HUES64 (cell line): Measurements from ENCODE around the gene MT1H.

Experiments used
- H3K27ac ChIP-seq: 2 replicates; pipeline ENCODE4 v1.7.0; 2013; ENCODE audit warnings: low read depth, low read length, inconsistent platforms
- H3K27me3 ChIP-seq: 2 replicates; pipeline ENCODE4 v1.6.1; 2013; ENCODE audit warnings: mild to moderate bottlenecking, low read length; ENCODE audit not compliant: insufficient read depth
- H3K36me3 ChIP-seq: 2 replicates; pipeline ENCODE4 v1.6.1; 2013; ENCODE audit warnings: mild to moderate bottlenecking, low read length; ENCODE audit not compliant: insufficient read depth
- H3K4me1 ChIP-seq: 2 replicates; pipeline ENCODE4 v1.6.1; 2013; ENCODE audit warnings: mild to moderate bottlenecking, low read length, moderate library complexity; ENCODE audit not compliant: insufficient read depth
- H3K4me3 ChIP-seq: 2 replicates; pipeline ENCODE4 v1.5.1; 2013; ENCODE audit warnings: mild to moderate bottlenecking, low read length, moderate library complexity
- H3K9ac ChIP-seq: 2 replicates; pipeline ENCODE4 v1.6.1; 2013; ENCODE audit warnings: mild to moderate bottlenecking, low read depth, low read length
- H3K9me3 ChIP-seq: 2 replicates; pipeline ENCODE4 v1.6.1; 2013; ENCODE audit warnings: low read depth, low read length; ENCODE audit not compliant: insufficient read depth
- WGBS: fragments of 150-250, 120-280 bp; methylation state at CpG from one replicate; pipeline ENCODE4 v1.1.7; 2013; ENCODE audit warnings: missing lambda C conversion rate; 5-methylcytosine and 5-hydroxymethylcytosine counted together

MT1H gene

DNA sequence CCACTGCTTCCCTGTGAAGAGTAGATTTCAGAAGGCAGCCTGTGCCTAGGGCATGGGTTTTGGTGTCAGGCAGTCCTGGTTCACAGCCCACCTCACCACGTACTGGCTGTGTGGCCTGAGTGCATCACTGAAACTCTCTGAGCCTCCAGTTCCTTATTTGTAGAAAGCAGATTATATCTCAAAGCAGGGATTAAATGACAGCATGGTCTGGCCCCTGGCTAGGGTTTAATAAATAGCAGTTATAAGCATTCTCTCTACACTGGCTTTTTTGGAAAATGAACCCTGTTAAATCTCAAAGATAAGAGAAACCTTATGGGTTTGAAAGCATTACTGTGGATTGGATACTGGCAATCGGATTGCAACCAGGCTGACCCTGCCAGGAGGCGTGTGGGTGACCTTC lies 40.1 kb upstream of the MT1H start:
- peaks cover 99% of the 10 kb centered on the region for H3K27me3 ChIP-seq
- H3K27ac ChIP-seq: no peak overlapping the region
- H3K9ac ChIP-seq: no peak overlapping the region
- peaks cover 13% of the 10 kb centered on the region; the same call in 1 of the 2 replicates for H3K4me1 ChIP-seq
- WGBS: 90% methylated on average over 3 of the region's 3 CpGs
- no peaks in the 10 kb centered on the region for H3K9me3 ChIP-seq
- H3K4me3 ChIP-seq: no peak overlapping the region
- no peaks in the 10 kb centered on the region for H3K36me3 ChIP-seq

DNA sequence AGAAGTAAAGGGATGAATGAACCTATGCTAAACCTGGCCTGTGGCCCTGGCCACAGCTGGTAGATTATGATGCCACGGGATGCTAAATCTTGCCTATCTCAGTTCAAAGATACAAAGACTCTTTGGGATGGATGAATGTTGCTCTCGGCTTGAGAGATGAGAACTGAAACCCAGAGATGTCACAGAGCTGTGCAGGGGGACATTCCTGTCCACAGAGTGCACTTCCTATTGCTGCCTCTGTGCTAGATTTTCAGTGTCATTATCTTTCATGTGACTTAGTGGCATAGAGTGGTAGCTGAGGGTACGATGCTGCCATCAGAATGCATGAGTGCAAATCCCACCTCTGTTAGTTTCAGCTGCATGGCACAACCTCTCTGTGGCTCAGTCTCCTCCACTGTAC lies 39.5 kb upstream of the MT1H start:
- no peak overlapping the region for H3K9ac ChIP-seq
- H3K4me1 ChIP-seq: peaks cover 13% of the 10 kb centered on the region; the same call in 1 of the 2 replicates
- no peak overlapping the region for H3K27ac ChIP-seq
- H3K36me3 ChIP-seq: no peaks in the 10 kb centered on the region
- H3K27me3 ChIP-seq: peaks cover 99% of the 10 kb centered on the region
- 75% methylated on average over 3 of the region's 3 CpGs for WGBS
- no peaks in the 10 kb centered on the region for H3K9me3 ChIP-seq
- no peak overlapping the region for H3K4me3 ChIP-seq

GRCh38 chr16:56631197-56631596 lies 38.4 kb upstream of the MT1H start:
- no peaks in the 10 kb centered on the region for H3K36me3 ChIP-seq
- H3K4me1 ChIP-seq: peaks cover 8% of the 10 kb centered on the region; the same call in 1 of the 2 replicates
- 71% methylated on average over 10 of the region's 10 CpGs for WGBS
- H3K27me3 ChIP-seq: peaks cover 99% of the 10 kb centered on the region
- no peak overlapping the region for H3K27ac ChIP-seq
- no peak overlapping the region for H3K4me3 ChIP-seq
- no peaks in the 10 kb centered on the region for H3K9me3 ChIP-seq
- no peak overlapping the region for H3K9ac ChIP-seq

GRCh38 chr16:56631832-56632155 lies 37.8 kb upstream of the MT1H start:
- Histone ChIP-seq H3K27me3 (peaks cover 99% of the 10 kb centered on the region), H3K4me3 (peak overlapping the region; percentile 44), H3K27ac (no peak overlapping the region), H3K9me3 (no peaks in the 10 kb centered on the region), H3K9ac (no peak overlapping the region), H3K4me1 (peaks cover 4% of the 10 kb centered on the region; the same call in 1 of the 2 replicates), H3K36me3 (no peaks in the 10 kb centered on the region)
- WGBS: 14% methylated on average over 14 of the region's 14 CpGs

DNA sequence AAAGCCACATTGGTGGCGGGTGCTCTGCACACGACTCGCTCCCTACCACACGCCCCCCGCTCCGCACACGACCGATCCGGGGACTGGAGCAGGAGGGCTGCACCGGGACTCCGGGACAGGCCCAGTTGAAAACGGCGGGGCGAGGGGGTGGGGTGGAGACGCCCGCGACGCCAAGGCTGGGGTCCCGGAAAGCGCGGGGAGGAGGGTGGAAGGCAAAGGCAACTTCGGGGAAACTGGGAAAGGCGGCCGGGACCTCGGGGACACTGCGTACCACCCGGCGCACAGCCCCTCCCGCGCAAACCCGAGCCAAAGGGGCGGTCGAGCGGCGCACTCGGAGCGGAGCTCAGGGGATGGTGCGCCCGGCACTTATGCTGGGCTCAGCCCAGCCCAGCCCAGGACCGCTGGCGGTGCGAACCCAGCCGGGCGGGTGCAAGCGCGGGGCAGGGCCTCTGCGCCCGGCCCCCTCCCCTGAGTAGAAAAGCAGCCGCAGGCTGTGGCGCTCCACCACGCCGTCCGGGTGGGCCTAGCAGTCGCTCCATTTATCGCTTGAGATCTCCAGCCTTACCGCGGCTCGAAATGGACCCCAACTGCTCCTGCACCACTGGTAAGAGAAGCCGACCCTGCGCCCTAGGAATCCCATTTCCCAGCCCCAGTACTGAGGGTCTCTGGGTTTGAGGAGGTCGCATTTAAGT lies 37.3 kb upstream of the MT1H start, which contains the start of gene MT1M:
Gene MT1M (plus strand): TSS at position 504 of the 692 bp plus-strand sequence. CDS start 73 bp downstream, at position 577.
- H3K9ac ChIP-seq: no peak within 1 kb of the TSS
- H3K4me1 ChIP-seq: no peaks in the 10 kb centered on the region
- 1% methylated on average over 58 of the region's 61 CpGs for WGBS
- H3K4me3 ChIP-seq: peak within 1 kb of the TSS; percentile 44
- H3K27me3 ChIP-seq: peaks cover 99% of the 10 kb centered on the region
- H3K9me3 ChIP-seq: no peaks in the 10 kb centered on the region
- H3K27ac ChIP-seq: no peak within 1 kb of the TSS
- no peaks in the 10 kb centered on the region for H3K36me3 ChIP-seq

DNA sequence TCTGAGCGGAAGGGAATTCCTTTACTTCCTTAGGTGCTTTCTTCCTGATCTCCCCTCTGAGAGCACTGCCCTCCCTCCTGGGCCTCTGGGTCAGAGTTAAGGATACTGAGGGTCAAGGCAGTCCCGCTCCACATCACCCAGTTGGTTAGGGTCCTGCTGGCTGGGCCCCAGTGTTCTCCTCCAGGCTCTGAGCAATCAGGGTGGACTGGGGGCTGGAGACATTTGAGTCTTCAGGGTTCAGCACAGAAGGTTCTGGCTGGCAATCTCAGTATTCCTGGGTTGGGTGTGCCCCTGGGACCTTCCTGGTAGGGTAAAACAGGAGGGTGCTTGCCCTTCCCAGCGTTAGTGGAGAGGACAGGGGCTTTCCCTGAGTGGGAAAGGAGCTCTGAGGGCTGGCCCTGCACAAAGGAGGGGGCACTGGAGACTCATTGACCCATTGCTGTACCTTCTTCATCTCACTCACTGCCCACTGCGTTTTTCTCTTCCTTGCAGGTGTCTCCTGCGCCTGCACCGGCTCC lies 36.7 kb upstream of the MT1H start:
- Histone ChIP-seq H3K27ac (no peak overlapping the region), H3K36me3 (no peaks in the 10 kb centered on the region), H3K4me1 (no peaks in the 10 kb centered on the region), H3K4me3 (peak overlapping the region; percentile 44), H3K9ac (no peak overlapping the region), H3K9me3 (no peaks in the 10 kb centered on the region), H3K27me3 (peaks cover 100% of the 10 kb centered on the region)
- WGBS: 15% methylated on average over 6 of the region's 6 CpGs

DNA sequence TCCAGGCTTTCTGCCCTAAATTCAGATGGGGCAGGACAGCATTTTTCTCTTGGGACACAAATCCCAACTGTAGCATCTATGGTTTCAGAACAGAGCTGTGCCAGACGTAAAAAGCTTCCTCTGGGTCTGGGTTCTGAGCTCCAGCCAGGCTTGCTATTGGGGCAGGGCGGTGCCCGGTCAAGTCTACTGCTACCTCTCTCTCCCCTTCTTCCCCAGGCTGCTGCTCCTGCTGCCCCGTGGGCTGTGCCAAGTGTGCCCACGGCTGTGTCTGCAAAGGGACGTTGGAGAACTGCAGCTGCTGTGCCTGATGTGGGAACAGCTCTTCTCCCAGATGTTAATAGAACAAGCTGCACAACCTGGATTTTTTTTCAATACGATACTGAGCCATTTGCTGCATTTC lies 36.1 kb upstream of the MT1H start:
- Histone ChIP-seq H3K9ac (no peak overlapping the region), H3K36me3 (no peaks in the 10 kb centered on the region), H3K4me1 (peaks cover under 1% of the 10 kb centered on the region; the same call in 1 of the 2 replicates), H3K27me3 (peaks cover 100% of the 10 kb centered on the region), H3K27ac (no peak overlapping the region), H3K9me3 (no peaks in the 10 kb centered on the region), H3K4me3 (no peak overlapping the region)
- 49% methylated on average over 7 of the region's 7 CpGs for WGBS

DNA sequence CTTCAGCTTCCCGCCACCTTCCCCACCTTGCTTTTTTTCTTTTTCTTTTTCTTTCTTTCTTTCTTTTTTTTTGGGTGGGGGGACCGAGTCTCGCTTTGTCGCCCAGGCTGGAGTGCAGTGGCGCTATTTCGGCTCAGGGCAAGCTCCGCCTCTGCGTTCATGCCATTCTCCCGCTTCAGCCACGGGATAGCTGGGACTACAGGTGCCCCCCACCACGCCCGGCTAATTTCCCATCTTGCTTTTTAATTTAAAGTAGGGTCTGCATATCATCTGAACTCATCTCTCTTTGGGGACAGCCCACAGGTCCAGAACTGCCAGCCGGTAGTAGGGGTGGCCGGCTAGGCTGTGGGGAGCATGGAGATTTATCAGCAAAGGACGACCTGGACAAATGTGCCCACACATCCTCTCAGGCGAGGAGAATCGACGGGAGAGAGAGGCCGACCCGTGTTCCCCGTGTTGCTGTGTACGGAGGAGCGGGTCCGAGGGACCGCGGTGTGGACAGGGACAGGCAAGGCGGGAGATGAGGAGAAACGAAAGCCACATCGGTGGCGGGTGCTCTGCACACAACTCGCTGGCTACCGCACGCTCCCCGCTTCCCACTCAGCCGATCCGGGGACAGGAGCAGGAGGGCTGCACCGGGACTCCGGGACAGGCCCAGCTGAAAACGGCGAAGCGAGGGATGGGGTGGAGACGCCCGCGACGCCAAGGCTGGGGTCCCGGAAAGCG lies 34.7 kb upstream of the MT1H start:
- H3K27ac ChIP-seq: no peak overlapping the region
- peaks cover 3% of the 10 kb centered on the region; the same call in 1 of the 2 replicates for H3K4me1 ChIP-seq
- H3K4me3 ChIP-seq: peak overlapping the region; percentile 20; the same call in 1 of the 2 replicates
- H3K36me3 ChIP-seq: no peaks in the 10 kb centered on the region
- no peak overlapping the region for H3K9ac ChIP-seq
- H3K9me3 ChIP-seq: no peaks in the 10 kb centered on the region
- 3% methylated on average over 47 of the region's 47 CpGs for WGBS
- peaks cover 100% of the 10 kb centered on the region for H3K27me3 ChIP-seq

- H3K9me3 ChIP-seq: no peaks in the 10 kb centered on the region
- no peaks in the 10 kb centered on the region for H3K36me3 ChIP-seq
- peak overlapping the region; percentile 20; the same call in 1 of the 2 replicates for H3K4me3 ChIP-seq
- no peak overlapping the region for H3K27ac ChIP-seq
- peaks cover 100% of the 10 kb centered on the region for H3K27me3 ChIP-seq
- H3K9ac ChIP-seq: no peak overlapping the region
- WGBS: 3% methylated on average over 40 of the region's 40 CpGs
- H3K4me1 ChIP-seq: peaks cover 3% of the 10 kb centered on the region; the same call in 1 of the 2 replicates
These were observed 34.1 kb upstream of the MT1H start for GRCh38 chr16:56635441-56635967.

- peaks cover 100% of the 10 kb centered on the region for H3K27me3 ChIP-seq
- 23% methylated on average over 9 of the region's 9 CpGs for WGBS
These were observed 32.8 kb upstream of the MT1H start for GRCh38 chr16:56636616-56637413.

More at GRCh38 chr16:56636616-56637413, 32.8 kb upstream of the MT1H start:
- Histone ChIP-seq H3K27ac (no peak overlapping the region), H3K9ac (no peak overlapping the region), H3K4me1 (peaks cover 3% of the 10 kb centered on the region; the same call in 1 of the 2 replicates), H3K36me3 (no peaks in the 10 kb centered on the region), H3K9me3 (no peaks in the 10 kb centered on the region), H3K4me3 (no peak overlapping the region)
